ENCODE results near the gene AGFG1.

AGFG1 gene

DNA sequence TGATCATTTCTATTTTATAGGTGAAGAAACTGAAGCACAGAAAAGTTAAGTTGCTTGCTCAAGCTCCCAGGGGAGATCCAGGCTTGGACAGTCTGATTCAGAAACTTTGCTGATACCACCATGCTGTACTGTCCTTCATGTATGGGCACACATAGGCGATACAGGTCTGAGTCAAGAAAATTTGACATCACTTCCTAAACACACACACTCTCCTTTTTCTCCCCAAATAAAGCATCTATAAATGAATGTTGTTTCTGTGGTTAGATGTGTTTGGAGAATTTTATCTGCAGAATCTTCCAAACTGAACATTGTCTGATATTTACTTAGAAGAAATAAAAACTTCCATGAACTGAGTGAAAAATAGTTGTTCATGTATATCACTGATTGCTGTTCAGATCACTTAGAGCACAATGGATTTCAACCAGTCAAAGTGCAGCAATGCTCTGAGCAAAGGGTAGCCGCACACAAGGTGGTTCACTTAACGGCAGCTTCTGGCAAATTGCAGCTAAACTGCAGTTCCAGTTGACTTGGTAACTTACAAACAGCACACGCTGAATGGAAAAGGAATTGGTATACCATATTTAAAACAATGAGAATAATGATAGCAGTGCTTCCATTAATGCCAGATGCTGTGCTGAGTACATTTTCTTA, 10.0 kb upstream of the AGFG1 start:
- DNase-seq (ENCODE audit: low spot score) = no peak

DNA sequence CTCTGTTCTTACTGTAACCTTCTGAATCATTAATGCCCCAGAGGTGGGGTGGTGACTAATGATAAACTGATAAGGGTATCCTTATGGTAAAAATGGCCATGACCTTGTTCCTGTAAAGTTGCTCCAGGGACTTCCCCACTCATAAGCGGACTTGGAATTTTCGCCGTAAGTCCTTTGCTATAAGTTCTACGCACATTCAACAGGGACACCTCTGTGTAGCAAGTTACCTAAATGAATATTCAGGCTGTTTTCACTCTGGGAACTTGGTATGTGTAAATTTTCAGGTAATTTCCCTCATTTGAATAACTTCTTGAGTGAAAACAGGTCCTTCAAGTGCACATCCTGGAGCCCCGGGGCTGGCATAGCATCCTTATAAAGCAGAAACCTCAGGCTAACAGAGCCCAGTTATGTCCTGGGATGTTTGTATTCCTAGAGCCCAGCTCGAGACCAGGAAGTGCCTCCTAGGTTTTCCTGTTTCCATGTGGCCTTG, 9.4 kb upstream of the AGFG1 start:
- DNase-seq (ENCODE audit: low spot score) = no peak

DNA sequence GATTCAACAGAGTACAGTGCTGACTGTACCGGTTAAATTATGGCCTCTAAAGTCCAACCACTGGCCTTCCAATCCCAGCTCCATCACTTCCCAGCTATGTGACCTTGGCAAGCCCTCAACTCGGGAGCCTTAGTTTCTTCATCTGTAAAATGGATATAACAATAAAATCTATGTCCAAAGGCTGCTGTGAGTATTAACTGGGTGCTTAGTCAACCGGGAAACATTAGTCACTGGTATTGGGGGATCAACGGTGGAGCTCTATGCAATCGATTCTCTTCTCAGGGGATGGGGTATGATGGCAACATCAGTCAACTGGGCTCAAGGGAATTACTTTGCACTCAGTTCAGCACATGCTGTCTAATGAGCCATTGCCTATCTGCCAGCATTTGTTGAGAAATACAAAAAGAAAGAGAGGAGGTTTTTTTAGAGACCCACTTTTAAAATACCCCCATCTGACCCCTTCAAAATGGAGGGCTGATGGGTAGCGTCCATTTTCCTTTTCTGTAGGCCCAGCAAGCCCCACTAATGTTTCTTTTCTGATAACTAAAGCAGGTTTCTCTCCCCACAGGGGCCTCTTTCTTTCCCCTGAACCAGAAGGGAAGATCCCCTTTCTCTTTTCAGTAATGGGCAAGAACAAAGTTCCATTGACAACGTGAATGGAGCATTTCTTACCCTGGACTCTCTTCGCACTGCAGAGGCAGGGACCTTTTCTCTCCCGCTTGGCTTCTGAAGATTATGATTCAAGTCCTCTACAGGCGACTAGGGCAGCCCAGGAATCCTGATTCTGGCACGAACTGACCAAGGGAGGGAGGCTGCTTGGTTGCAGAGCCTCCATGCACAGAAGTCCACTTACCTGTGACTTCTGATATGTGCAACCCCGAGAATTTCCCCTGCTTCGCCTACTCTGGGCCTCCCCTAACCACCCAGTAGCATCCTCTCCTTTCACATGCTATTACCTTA, 8.7 kb upstream of the AGFG1 start:
- no peak for DNase-seq (ENCODE audit: low spot score)

DNA sequence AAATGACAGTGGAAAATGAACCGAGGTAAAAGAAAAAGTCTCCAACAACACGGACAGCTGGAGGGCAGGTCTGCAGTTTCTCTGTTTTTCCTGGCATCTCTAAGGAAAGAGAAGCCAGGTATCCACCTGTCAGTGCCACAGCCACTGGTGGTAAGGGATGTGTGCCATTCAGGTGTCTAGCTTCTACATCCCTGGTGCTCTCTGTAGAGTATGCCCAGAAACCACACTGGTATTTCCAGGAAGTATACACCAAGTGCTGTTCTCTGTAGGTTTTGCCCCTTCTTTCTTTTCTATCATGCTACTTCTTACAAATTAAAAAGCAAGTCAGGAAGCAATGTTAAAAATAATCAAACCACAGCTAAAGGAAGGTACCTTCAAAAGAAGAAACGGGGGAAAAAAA, 7.6 kb upstream of the AGFG1 start:
- DNase-seq (ENCODE audit: low spot score) = no peak

DNA sequence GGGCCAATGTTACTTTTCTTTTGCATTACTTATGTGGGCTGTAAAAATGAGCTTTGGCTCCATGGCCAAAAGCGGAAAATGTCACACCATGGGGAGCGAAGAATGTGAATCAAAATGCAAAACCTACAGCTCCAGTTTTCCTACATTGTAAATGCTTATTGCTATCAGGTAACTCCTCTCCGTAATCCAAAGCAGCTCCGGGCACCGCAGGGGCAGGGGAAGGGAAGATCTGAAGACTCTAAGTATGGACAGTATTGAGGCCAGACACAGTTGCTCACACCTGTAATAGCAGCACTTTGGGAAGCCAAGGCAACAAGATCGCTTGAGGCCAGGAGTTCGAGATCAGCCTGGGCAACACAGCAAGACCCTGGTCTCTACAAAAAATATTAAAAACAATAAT, 7.1 kb upstream of the AGFG1 start:
- DNase-seq (ENCODE audit: low spot score) = no peak

DNA sequence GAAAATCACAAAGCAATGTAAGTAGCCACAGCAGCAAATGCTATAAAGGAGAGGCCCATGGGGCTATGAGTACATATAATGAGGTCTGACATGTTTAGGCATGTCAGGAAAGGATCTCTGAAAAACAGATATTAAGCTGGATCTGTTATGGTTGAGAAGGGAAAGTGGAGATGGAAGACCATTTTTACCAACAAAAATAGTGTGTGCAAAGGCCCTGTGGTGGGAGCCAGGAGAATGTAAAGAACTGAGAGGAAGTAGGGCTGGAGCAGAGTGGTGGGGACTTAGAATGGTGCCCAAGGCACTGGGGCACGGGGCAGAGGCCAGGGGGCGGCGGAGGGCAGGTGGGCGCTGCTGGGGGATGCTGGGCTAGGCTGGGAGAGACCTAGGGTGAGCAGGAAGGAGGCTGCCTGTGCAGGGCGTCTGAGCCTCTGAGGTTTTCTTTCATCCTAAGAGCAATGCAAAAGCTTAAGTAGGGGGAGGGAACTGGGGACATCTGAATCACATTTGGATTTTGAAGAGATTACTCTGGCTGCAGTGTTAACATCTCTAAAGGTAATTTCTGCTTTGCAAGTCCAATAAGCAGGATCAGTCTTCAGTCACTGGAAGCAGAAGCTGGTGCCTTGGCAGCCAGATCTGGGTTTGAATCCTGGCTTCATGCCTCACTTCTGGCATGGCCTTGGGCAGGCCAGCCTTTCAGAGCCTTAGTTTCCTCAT, 4.9 kb upstream of the AGFG1 start:
- no peak for DNase-seq (ENCODE audit: low spot score)

DNA sequence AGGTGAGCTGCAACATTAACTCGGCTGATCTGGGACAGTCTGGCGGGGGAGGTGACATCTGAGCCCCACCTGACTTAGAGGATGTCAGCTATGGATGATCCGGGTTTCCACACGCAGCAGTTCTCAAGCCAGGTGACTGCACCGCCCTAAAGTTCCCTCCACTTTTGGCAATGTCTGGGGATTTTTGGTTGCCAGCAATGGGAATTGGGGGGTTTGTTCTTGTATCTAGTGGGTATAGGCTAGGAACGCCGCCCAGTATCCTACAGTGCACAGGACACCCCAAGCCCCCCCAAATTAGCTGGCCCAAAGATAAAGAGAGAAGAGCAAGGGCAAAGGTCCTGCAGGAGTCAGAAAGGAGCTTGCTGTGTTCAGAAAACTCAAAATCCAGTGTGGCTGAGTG, 544 bp upstream of the AGFG1 start:
- no peak for DNase-seq (ENCODE audit: low spot score)

DNA sequence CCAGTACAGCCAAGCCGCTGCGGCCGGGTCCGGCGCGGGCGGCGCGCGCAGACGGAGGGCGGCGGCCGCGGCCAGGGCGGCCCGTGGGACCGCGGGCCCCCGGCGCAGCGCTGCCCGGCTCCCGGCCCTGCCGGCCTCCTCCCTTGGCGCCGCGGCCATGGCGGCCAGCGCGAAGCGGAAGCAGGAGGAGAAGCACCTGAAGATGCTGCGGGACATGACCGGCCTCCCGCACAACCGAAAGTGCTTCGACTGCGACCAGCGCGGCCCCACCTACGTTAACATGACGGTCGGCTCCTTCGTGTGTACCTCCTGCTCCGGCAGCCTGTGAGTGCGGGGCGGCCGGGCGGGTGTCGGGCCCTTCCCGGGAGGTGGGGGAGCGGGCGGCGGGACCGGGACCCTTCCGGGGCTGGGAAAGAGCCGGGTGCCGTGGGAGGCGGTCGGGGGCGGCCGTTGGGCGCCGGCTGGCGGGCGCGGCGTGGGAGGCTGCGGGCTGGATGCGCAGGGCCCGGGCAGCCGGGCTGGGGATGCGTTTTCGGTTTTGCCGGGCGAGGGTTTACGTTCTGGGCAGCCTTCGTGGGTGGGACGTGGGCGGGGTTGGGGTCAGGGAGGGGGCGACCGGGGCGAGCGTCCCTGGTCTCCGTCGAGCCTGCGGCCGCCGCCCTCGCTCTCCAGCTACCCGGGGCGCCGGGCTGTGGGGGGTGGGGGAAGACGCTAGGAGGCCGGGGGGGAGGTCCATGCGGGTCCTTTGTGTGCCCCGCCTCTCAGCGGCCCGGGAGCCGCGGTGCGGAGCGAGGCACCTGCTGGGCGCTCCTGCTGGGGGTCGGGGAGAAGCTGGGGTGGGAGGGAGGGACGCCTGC, 537 bp downstream of the AGFG1 start:
- no peak for DNase-seq (ENCODE audit: low spot score)

DNA sequence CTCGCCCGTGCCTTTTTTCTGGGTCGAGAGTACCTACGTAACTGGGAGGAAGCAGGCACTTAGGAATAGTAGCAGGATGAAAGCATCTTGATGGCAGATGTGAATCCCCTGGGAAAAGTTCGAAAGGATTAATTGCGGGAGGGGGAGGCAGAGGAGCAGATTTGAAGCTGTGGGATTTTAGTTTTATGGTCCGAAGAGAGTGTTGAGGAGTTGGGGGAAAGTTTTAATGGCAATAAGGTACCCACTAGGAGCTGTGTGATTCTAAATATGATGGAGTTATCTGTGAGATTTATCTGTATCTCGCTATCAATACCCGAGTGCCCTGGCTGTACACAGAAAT, 1.1 kb downstream of the AGFG1 start:
- DNase-seq (ENCODE audit: low spot score) = no peak

DNA sequence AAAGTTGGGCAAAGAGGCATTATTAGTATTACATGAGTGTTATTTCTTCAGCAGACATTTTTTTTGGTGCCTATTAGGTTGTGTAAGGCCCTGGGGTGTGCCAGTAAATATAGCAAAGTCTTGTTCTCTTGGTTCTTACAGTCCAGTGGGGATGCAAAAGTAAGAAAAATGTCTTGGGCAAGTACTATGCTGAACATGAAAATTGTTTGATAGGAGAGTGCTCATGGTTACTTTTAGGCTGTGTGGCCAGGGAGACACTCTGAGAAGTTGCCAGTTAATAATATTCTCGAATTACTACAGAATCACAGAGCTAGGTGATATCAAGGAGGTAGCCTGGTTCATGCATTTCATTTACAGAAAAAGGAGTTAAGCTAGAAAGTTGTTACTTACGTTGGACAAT, 1.9 kb downstream of the AGFG1 start:
- DNase-seq (ENCODE audit: low spot score) = no peak

DNA sequence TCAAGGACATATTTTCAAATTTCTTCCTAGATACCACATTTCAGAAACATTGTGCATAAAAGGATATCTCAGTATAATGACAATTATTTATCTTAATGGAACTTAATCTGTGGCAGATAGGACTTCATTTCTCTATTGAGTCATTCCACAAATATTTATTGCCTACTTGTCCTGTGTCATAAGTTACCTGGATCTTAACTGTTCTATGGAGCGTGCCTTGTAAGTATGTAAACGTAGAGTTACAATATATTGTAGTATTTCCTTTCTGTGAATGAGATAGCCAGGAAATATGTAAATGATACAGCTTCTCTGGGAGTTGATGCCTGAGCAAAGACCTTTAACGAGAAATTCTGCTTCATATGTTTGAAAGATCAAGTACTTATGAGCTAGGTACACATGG, 2.5 kb downstream of the AGFG1 start:
- DNase-seq (ENCODE audit: low spot score) = no peak

DNA sequence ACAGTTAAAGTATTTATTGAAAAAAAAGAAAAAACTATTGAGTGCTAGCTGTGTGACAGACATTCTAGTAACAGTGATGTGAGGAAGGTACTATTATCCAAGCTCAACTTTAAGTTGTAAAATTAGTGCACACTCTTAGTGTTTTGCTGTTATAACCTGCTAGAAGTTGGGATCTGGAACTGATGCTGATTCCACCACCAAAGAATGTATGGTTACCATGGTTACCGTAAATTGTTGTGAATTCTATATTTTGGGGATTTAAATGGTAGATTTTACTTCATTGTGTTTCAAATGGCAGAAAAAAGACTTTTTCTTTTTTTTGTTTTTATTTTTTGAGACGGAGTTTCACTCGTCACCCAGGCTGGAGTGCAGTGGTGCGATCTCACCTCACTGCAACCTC, 5.3 kb downstream of the AGFG1 start:
- DNase-seq (ENCODE audit: low spot score) = no peak

DNA sequence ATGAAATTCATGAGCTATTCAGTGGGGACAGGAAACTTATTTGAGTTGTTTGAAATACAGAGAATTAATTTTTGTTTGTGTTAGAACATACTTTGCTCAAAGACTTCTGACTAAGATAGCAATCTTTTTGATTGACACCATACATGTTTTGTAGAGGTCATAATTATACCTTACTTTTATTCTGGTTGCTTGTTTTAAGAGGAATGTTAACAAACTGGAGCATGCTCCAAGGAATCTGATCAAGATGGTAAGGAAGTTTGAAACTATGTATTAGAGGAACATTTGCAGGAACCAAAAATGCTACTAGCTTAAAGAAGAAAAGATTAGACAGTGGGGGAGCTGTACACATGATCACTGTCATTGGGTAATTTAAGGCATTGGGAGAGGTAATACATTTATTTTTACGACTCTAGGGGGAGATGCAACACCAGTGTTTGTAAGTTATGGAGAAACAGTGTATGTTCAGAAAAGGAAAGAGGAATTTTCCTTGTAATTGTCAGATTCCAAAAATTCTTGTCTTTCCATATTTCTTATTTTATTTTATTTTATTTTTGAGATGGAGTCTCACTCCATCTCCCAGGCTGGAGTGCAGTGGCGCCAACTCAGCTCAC, 8.0 kb downstream of the AGFG1 start:
- DNase-seq (ENCODE audit: low spot score) = peak; percentile 25

DNA sequence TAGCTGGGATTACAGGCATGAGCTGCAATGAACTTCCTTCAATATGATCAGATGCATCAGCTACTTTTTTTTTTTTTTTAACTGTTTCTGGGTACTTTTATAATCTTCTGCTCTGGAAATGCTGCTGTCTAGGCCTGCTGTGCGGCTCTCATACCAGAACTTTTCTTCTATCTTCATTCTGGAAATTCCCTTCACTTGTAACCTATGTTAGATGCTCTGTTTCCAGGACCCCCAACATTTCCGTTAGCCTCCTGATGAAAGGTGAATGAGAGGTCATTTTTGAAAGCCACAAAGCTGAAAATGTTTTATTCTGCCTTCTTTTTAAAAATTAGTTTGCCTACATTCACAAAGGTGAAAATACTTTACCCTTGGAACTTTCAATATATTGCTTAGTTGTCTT, 8.6 kb downstream of the AGFG1 start:
- no peak for DNase-seq (ENCODE audit: low spot score)

DNA sequence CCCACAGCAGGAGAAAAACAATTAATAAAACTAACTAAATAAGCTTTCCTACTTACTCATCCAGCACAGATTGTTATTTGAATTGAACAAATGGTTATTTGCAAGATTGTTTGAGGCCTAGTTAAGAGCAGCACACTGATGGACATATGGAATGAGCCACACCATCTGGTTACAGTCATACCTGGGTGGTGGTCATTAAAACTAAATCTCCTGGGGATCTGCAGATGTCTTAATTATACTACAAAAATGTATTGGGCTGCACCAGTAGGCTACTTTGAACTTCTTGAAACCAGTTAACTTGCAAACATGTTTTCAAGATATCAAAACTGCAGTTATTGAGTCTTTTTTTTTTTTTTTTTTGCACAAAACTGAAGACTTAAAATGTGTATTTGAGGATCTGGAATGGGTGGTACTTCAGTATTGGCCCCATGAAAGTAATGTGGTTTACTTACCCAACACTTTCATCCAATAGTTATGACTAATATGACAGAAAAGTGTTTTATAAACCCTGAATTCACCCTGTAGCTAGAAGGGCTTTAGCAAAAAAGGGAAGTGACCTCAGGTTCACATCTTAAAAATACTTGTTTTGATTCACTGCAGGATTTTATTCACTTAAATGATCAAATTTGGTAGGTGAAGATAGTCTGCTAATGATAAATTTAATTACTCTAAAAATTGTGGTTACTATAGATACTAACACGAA, 10.8 kb downstream of the AGFG1 start:
- peak; percentile 51 for DNase-seq (ENCODE audit: low spot score)

DNA sequence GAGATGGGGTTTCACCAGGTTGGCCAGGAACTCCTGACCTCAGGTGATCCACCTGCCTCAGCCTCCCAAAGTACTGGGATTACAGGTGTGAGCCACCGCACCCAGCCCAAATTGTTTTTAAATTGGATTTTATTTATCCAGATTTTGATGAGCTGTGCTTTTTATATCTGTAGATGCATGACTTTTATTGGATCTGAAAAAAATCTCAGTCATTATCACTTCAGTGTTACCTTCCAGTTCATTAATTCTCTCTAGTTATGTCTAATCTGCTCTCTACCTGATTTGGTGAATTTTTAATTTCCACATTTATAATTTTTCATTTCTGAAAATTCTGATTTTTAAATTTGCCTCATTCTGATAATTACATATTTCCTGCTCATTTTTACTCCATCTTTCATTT, 13.5 kb downstream of the AGFG1 start:
- no peak for DNase-seq (ENCODE audit: low spot score)

DNA sequence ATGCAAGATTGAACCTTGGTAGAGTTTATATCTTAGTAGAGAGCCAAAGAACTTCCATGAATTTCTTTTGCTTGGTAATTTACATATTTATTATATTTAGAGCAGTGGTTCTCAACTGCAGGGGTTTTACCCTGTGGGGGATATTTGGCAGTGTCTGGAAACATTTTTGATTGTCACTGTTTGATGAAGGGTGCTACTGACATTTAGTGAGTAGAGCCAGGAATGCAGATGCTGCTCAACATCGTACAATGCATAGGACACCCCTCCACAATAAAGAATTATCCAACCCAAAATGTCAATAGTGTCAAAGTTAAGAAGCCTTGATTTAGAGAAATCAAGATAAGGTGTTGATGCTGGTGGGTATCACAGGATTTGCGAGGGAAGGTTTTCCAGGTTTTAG, 14.7 kb downstream of the AGFG1 start:
- no peak for DNase-seq (ENCODE audit: low spot score)

DNA sequence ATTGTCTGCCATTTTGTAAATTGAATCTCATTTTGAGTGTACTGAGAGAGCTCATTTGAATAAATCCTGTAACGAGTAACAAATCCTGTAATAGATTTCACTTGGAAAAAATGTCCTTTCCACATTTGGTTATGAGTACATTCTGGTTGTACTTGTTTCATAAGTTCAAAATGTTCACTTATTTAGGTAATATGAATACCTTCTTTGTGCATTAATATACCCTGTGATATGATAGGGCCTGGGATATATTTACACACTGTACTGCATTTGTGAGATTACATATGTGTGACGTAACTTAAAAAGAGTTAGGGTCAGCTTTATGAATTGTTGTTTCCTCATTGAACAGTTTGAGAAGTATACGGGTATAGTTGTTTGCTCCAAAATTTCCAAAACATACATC, 16.1 kb downstream of the AGFG1 start:
- no peak for DNase-seq (ENCODE audit: low spot score)

DNA sequence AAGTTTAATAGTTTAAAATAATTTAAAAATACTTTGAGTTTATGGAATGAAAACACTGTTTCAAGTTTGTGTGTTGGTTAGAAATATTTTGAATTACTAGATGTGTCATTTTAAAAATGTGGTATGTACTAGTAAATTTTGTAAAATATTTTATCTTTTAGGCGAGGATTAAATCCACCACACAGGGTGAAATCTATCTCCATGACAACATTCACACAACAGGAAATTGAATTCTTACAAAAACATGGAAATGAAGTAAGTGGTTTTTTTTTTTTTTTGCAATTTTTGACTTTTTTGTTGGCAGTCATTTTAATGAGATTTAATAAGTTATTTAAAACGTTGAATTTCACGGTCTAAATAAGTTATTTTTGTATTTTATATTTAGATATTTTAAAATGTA, 19.4 kb downstream of the AGFG1 start:
- no peak for DNase-seq (ENCODE audit: low spot score)

DNA sequence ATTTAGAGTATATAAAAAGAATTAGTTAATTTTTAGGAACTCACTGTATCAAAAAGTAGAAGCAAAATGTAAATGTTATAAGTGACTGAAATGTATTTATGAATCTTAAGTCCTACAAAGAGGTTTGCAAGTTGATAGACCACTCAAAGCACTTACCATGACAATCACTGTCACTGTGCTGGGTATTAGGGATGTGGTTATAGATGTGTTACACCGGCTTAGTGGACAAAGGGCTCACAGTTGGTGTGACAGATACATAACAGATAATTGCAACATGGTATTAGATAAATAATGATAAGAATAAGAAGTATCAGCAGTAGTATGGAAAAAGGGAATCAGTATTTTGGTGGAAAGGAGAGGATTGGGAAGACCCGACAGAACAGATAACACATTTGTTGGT, 21.6 kb downstream of the AGFG1 start:
- no peak for DNase-seq (ENCODE audit: low spot score)

DNA sequence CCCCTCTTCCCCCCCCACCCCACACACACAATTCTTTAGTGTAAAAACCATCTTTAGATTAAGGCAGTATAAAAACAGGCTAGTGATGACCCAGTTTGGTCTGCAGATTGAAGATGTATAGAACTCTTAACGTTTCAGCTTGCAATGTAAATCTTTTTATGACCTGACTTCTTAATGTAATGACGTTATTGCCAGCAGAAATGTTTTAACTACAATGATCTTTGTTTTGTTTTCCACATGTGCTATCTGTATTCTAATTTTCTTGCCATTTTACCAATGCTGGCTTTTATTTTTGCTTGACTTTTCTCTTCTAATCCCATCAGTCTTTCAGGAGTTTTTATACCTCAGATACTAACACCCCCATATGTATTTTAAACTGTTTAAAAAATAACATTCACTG, 25.2 kb downstream of the AGFG1 start:
- no peak for DNase-seq (ENCODE audit: low spot score)

Measured in cerebellar cortex (tissue), 1 donor.